Colonic mucosa (tissue), 4 donors: ENCODE data around the gene SF3B2. TPM values are rescaled to one million over a fixed set of nuclear protein-coding genes. Genes with fewer than 3 reads are reported as not detected.

ENCODE experiments used
- DNase-seq: peaks from one replicate; pipeline ENCODE4 v3.0.0-alpha.2; 2020
- H3K27ac ChIP-seq: fragments of 200-600 bp; one replicate; pipeline ENCODE4 v1.8.0; 2021
- H3K27me3 ChIP-seq: fragments of 200-600 bp; one replicate; pipeline ENCODE4 v1.8.0; 2021
- H3K36me3 ChIP-seq: fragments of 200-600 bp; one replicate; pipeline ENCODE4 v1.8.0; 2021
- H3K4me1 ChIP-seq: fragments of 200-600 bp; one replicate; pipeline ENCODE4 v1.8.0; 2021; ENCODE audit warnings: mild to moderate bottlenecking
- H3K4me3 ChIP-seq: fragments of 200-600 bp; one replicate; pipeline ENCODE4 v1.8.0; 2021
- H3K9ac ChIP-seq, 2 donors: one replicate each; pipeline ENCODE4 v1.7.0; 2013; ENCODE audit warnings: control low read depth in 2 of 2, low read depth in 2 of 2, low read length in 2 of 2
- H3K9me3 ChIP-seq: fragments of 200-600 bp; one replicate; pipeline ENCODE4 v1.8.0; 2021
- CTCF ChIP-seq: fragments of 200-600 bp; IDR thresholded peaks from one replicate; pipeline ENCODE4 v1.8.0; 2022; ENCODE audit warnings: antibody characterized with exemption, mild to moderate bottlenecking
- intact Hi-C: fragments of 100-400 bp; cut with DNase I; formaldehyde crosslinking; loops from one replicate; pipeline ENCODE4 v1.14.1; 2022
- total RNA-seq, 2 donors: library from RNA; stranded (reverse); fragmentation: NEBNext Ultra II Directional in 1 of 2; extraction: Animal tissue kit (Norgen Biotek cat#: 25700) in 1 of 2; gene quantifications; one replicate each; pipeline ENCODE4 v1.2.1, GENCODE V29; 2021
- donor health status: healthy.
- donor health status: DM: no; HTN: no; CAD: no.
- donor health status: DM: no; HTN: no; CAD: no.

SF3B2 gene
- total RNA-seq, 2 donors from 2014 or later: 139 to 196 TPM

GRCh38 chr11:66011785-66012303 is 40.3 kb upstream of the SF3B2 start, which contains the start of gene CST6:
TSS of gene CST6 (plus strand) at chr11:66012008. CDS start at chr11:66012045, 37 bp downstream.
- peak within 1 kb of the TSS in 1 of 2 donors; percentile 24 for H3K9ac ChIP-seq
- no peak within 1 kb of the TSS for H3K4me3 ChIP-seq
- H3K27me3 ChIP-seq: peaks cover 17% of the 10 kb centered on the region
- no peaks in the 10 kb centered on the region for H3K36me3 ChIP-seq
- no peak within 1 kb of the TSS for H3K27ac ChIP-seq
- DNase-seq: no peak
- no peaks in the 10 kb centered on the region for H3K9me3 ChIP-seq
- no peak for TF ChIP-seq CTCF
- intact Hi-C loops: no loop called here
- H3K4me1 ChIP-seq: no peaks in the 10 kb centered on the region

GRCh38 chr11:66012371-66012945 is 39.7 kb upstream of the SF3B2 start:
- H3K9ac ChIP-seq: no peak overlapping the region
- no peak overlapping the region for H3K27ac ChIP-seq
- no peak overlapping the region for H3K4me3 ChIP-seq
- no peaks in the 10 kb centered on the region for H3K4me1 ChIP-seq
- no peak for DNase-seq
- no peaks in the 10 kb centered on the region for H3K36me3 ChIP-seq
- TF ChIP-seq CTCF: no peak
- no peaks in the 10 kb centered on the region for H3K9me3 ChIP-seq
- peaks cover 17% of the 10 kb centered on the region for H3K27me3 ChIP-seq
- intact Hi-C loops: no loop called here

GRCh38 chr11:66012946-66013761 is 39.0 kb upstream of the SF3B2 start:
- no peaks in the 10 kb centered on the region for H3K4me1 ChIP-seq
- peaks cover 17% of the 10 kb centered on the region for H3K27me3 ChIP-seq
- H3K36me3 ChIP-seq: no peaks in the 10 kb centered on the region
- no peak for TF ChIP-seq CTCF
- H3K9me3 ChIP-seq: no peaks in the 10 kb centered on the region
- intact Hi-C loops: no loop called here
- no peak overlapping the region for H3K4me3 ChIP-seq
- no peak for DNase-seq
- H3K9ac ChIP-seq: no peak overlapping the region
- no peak overlapping the region for H3K27ac ChIP-seq

GRCh38 chr11:66013762-66014100 is 38.4 kb upstream of the SF3B2 start:
- H3K4me3 ChIP-seq: no peak overlapping the region
- intact Hi-C loops: no loop called here
- H3K27ac ChIP-seq: no peak overlapping the region
- no peaks in the 10 kb centered on the region for H3K9me3 ChIP-seq
- no peaks in the 10 kb centered on the region for H3K36me3 ChIP-seq
- peaks cover 17% of the 10 kb centered on the region for H3K27me3 ChIP-seq
- H3K9ac ChIP-seq: no peak overlapping the region
- DNase-seq: no peak
- no peak for TF ChIP-seq CTCF
- no peaks in the 10 kb centered on the region for H3K4me1 ChIP-seq

GRCh38 chr11:66014804-66015453 is 37.2 kb upstream of the SF3B2 start:
- intact Hi-C loops: no loop called here
- no peak for TF ChIP-seq CTCF
- no peaks in the 10 kb centered on the region for H3K4me1 ChIP-seq

More at GRCh38 chr11:66014804-66015453, 37.2 kb upstream of the SF3B2 start:
- H3K36me3 ChIP-seq: no peaks in the 10 kb centered on the region
- no peak overlapping the region for H3K4me3 ChIP-seq
- H3K27ac ChIP-seq: no peak overlapping the region
- DNase-seq: no peak
- no peaks in the 10 kb centered on the region for H3K9me3 ChIP-seq
- no peak overlapping the region for H3K9ac ChIP-seq
- H3K27me3 ChIP-seq: peaks cover 17% of the 10 kb centered on the region
